ENCODE data around the gene ALKAL2. TPM values are rescaled to one million over a fixed set of nuclear protein-coding genes. Genes with fewer than 3 reads are reported as not detected.
"Not testable (repeated sequence)": the region's sequence is repeated elsewhere in the genome, so short reads cannot be mapped to it uniquely, and the experiment has no call there.

ALKAL2 gene
- total RNA-seq (2014; rRNA removed; shearing (Covaris generic)): not detected in 2 replicates

- no peak for DNase-seq (ENCODE audit: low spot score)
Observed at GRCh38 chr2:287911-288757, at the start of gene ALKAL2. TSS of gene ALKAL2 (minus strand) at chr2:288091. CDS start at chr2:287835, 256 bp downstream.

- DNase-seq (ENCODE audit: low spot score): not testable (repeated sequence)
Observed at GRCh38 chr2:336949-337348, 49.1 kb upstream of the ALKAL2 start.

GRCh38 chr2:336360-336759, 48.5 kb upstream of the ALKAL2 start:
- no peak for DNase-seq (ENCODE audit: low spot score)

GRCh38 chr2:332592-332991, 44.7 kb upstream of the ALKAL2 start:
- no peak for DNase-seq (ENCODE audit: low spot score)

- peak; percentile 6 for DNase-seq (ENCODE audit: low spot score)
Observed at GRCh38 chr2:328761-329160, 40.9 kb upstream of the ALKAL2 start.

GRCh38 chr2:323035-323434, 35.1 kb upstream of the ALKAL2 start:
- no peak for DNase-seq (ENCODE audit: low spot score)

GRCh38 chr2:322326-322725, 34.4 kb upstream of the ALKAL2 start:
- no peak for DNase-seq (ENCODE audit: low spot score)

- DNase-seq (ENCODE audit: low spot score): no peak
Observed at GRCh38 chr2:320561-320960, 32.7 kb upstream of the ALKAL2 start.

- no peak for DNase-seq (ENCODE audit: low spot score)
Observed at GRCh38 chr2:319059-319600, 31.2 kb upstream of the ALKAL2 start.

GRCh38 chr2:317501-318424, 29.9 kb upstream of the ALKAL2 start:
- DNase-seq (ENCODE audit: low spot score): peak; percentile 52

- DNase-seq (ENCODE audit: low spot score): no peak
Observed at GRCh38 chr2:316381-316780, 28.5 kb upstream of the ALKAL2 start.

GRCh38 chr2:315925-316324, 28.0 kb upstream of the ALKAL2 start:
- not testable (repeated sequence) for DNase-seq (ENCODE audit: low spot score)

GRCh38 chr2:314561-315336, 26.9 kb upstream of the ALKAL2 start:
- DNase-seq (ENCODE audit: low spot score): no peak

- no peak for DNase-seq (ENCODE audit: low spot score)
Observed at GRCh38 chr2:313991-314390, 26.1 kb upstream of the ALKAL2 start.

GRCh38 chr2:310994-311393, 23.1 kb upstream of the ALKAL2 start:
- no peak for DNase-seq (ENCODE audit: low spot score)

GRCh38 chr2:309954-310510, 22.1 kb upstream of the ALKAL2 start:
- no peak for DNase-seq (ENCODE audit: low spot score)

- DNase-seq (ENCODE audit: low spot score): no peak
Observed at GRCh38 chr2:309148-309953, 21.5 kb upstream of the ALKAL2 start.

GRCh38 chr2:305366-305765, 17.5 kb upstream of the ALKAL2 start:
- DNase-seq (ENCODE audit: low spot score): no peak

- DNase-seq (ENCODE audit: low spot score): no peak
Observed at GRCh38 chr2:296354-296753, 8.5 kb upstream of the ALKAL2 start.

- no peak for DNase-seq (ENCODE audit: low spot score)
Observed at GRCh38 chr2:295090-295489, 7.2 kb upstream of the ALKAL2 start.
